Activated CD8-positive, alpha-beta memory T cell treated with anti-CD3 and anti-CD28 coated beads, Interleukin-2, amount 10 ng/mL, durations not matched to agents 7 days and 5 days (primary cell): Measurements from ENCODE around the gene CLCNKA. TPM values are rescaled to one million over a fixed set of nuclear protein-coding genes. Genes with fewer than 3 reads are reported as not detected.
"Not testable (repeated sequence)": the region's sequence is repeated elsewhere in the genome, so short reads cannot be mapped to it uniquely, and the experiment has no call there.

ENCODE experiments used
- ATAC-seq: fragments of 150-1000 bp; cut with Tn5 transposase; one replicate; pipeline ENCODE4 v1.10.0; 2021; ENCODE audit warnings: moderate library complexity
- CTCF ChIA-PET: fragments of 350-600 bp; sonication (Branson Sonifier 250); formaldehyde crosslinking; loops from one replicate; lab custom pipeline; 2021; ENCODE audit warnings: antibody characterized with exemption; lab: Charles Lee
- DNase-seq: peaks from one replicate; pipeline ENCODE4 v3.0.0-alpha.2; 2020
- H3K27ac Mint-ChIP-seq: one replicate; pipeline ENCODE4 v1.8.0; 2021; ENCODE audit warnings: mild to moderate bottlenecking, mixed read lengths
- H3K27me3 Mint-ChIP-seq: one replicate; pipeline ENCODE4 v1.8.0; 2021; ENCODE audit warnings: mixed read lengths
- H3K36me3 Mint-ChIP-seq: one replicate; pipeline ENCODE4 v1.8.0; 2021; ENCODE audit warnings: mild to moderate bottlenecking, mixed read lengths
- H3K4me1 Mint-ChIP-seq: one replicate; pipeline ENCODE4 v1.8.0; 2021; ENCODE audit warnings: mixed read lengths
- H3K4me3 Mint-ChIP-seq: one replicate; pipeline ENCODE4 v1.8.0; 2021; ENCODE audit warnings: mild to moderate bottlenecking, moderate library complexity, mixed read lengths
- H3K9me3 Mint-ChIP-seq: one replicate; pipeline ENCODE4 v1.8.0; 2022; ENCODE audit warnings: low read depth, mixed read lengths
- total RNA-seq, 2 experiments: library from RNA; stranded (reverse); gene quantifications; one replicate each; pipeline ENCODE4 v1.2.3, GENCODE V29; 2021

CLCNKA gene
- total RNA-seq, 2 experiments from 2014 or later = not detected

DNA sequence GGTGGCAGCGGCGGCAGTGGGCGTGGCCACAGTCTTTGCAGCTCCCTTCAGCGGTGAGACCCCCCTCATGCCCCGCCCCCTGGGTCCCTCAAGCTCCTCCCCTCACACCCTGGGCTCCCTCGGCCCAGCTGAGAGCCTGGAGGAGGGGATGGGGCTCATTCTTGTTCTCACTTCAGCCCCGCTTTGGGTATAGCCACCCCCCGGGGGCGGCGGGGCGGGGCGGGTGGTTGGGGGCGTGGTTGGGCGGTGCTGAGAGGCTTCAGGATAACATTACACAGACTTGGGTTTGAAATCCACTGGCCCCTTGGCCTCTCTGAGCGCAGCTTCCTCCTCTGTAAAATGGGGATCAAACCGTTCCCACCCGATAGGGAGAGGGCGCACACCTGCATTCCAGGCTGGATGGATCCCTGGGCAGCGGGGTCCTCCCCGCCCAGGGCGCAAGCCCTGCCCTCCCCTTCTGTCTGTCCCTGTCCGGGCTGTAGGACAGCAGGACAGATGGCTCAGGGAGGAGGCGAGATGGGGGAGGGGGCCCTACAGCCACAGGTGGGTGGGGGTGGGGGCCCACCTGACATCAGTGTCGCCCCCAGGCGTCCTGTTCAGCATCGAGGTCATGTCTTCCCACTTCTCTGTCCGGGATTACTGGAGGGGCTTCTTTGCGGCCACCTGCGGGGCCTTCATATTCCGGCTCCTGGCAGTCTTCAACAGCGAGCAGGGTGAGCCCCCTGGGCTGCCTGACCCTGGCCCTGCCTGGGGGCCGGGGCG is 5.1 kb downstream of the CLCNKA start:
- no peak overlapping the region for H3K27ac Mint-ChIP-seq
- H3K4me3 Mint-ChIP-seq = no peak overlapping the region
- no peaks in the 10 kb centered on the region for H3K36me3 Mint-ChIP-seq
- no peaks in the 10 kb centered on the region for H3K4me1 Mint-ChIP-seq
- CTCF ChIA-PET = interaction anchor here (2.3 kb wide), 1 partner anchor 235 kb away, joined by 7 read pairs; no protein-coding TSS in a partner anchor
- ATAC-seq (peak; percentile 22), DNase-seq (no peak)
- H3K27me3 Mint-ChIP-seq = peaks cover 12% of the 10 kb centered on the region
- no peaks in the 10 kb centered on the region for H3K9me3 Mint-ChIP-seq

DNA sequence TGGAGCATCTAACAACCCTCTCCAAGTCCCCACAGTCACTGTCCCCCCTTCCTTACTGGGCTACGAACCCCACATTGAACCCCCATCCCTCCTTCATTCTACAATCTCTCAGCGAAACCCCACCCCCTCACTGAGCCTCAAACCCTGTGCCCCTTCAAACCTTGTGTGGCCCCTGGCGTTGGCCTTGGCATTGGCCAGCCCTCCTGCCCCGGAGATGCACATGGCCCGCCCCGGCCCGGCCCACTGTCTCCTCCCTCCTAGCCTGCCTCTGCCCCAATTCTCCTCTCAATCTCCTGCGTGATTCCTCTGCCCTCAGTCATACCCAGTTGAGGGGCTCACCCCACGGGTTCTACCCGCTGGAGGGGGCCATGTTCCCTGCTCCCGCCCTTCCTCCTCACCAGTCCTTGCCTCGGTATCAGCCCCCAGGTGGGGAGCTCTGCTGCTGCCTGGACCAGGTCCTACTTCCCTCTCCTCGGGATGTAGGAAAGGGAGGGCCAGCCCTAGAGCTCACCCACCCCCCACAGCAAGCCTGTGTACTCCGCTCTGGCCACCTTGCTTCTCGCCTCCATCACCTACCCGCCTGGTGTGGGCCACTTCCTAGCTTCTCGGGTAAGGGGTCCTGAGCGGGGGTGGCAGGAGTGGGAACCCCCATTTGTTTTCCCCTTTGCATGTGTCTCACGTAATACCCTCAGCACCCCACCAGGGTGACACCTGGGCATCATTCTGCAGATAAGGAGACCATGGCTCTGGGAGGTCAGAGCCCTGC is 6.6 kb downstream of the CLCNKA start:
- H3K4me3 Mint-ChIP-seq = no peak overlapping the region
- CTCF ChIA-PET = interaction anchor here (0.8 kb wide), 1 partner anchor 20 kb away, joined by 3 read pairs; no protein-coding TSS in a partner anchor

DNA sequence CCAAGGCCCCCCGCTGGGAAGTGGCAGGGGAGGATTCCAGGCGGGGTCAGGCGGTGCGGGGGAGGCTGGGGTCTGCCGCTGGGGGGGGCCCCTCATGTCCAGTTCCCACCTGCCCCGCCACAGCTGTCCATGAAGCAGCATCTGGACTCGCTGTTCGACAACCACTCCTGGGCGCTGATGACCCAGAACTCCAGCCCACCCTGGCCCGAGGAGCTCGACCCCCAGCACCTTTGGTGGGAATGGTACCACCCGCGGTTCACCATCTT is 7.1 kb downstream of the CLCNKA start:
- H3K27ac Mint-ChIP-seq, ATAC-seq, H3K4me3 Mint-ChIP-seq, DNase-seq, H3K36me3 Mint-ChIP-seq, H3K9me3 Mint-ChIP-seq, H3K4me1 Mint-ChIP-seq: not testable (repeated sequence)
- CTCF ChIA-PET = interaction anchor here (0.8 kb wide), 1 partner anchor 20 kb away, joined by 3 read pairs; no protein-coding TSS in a partner anchor
- peaks cover 11% of the 10 kb centered on the region for H3K27me3 Mint-ChIP-seq

More for the DNA sequence above, 6.6 kb downstream of the CLCNKA start:
- H3K36me3 Mint-ChIP-seq = no peaks in the 10 kb centered on the region
- H3K27ac Mint-ChIP-seq = no peak overlapping the region
- H3K4me1 Mint-ChIP-seq = no peaks in the 10 kb centered on the region
- no peak for ATAC-seq
- no peak for DNase-seq
- peaks cover 11% of the 10 kb centered on the region for H3K27me3 Mint-ChIP-seq
- H3K9me3 Mint-ChIP-seq = no peaks in the 10 kb centered on the region

DNA sequence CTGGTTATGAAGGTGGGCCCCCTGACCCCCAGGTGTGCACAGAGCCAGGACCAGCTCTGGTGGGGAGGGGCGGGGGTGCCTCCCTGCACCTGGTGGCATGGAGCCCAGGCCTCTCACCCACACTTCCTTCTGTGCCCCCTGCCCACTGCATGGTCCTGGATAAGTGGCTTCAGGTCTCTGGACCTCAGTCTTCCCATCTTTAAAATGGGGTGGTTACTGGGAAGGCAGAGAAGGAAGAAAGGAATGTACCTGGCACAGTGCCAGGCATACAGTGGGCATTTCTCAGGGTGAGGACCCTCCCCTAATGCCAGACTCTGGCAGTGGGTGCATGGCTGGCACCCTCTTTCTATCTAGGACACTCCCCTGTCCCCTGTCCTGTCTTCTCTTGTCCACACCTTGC is 7.5 kb downstream of the CLCNKA start:
- no peaks in the 10 kb centered on the region for H3K4me1 Mint-ChIP-seq
- H3K36me3 Mint-ChIP-seq = no peaks in the 10 kb centered on the region
- DNase-seq (no peak), ATAC-seq (no peak)
- H3K4me3 Mint-ChIP-seq = no peak overlapping the region
- H3K27me3 Mint-ChIP-seq = peaks cover 11% of the 10 kb centered on the region
- no peaks in the 10 kb centered on the region for H3K9me3 Mint-ChIP-seq
- CTCF ChIA-PET = interaction anchor here (0.8 kb wide), 1 partner anchor 21 kb away, joined by 3 read pairs; no protein-coding TSS in a partner anchor
- H3K27ac Mint-ChIP-seq = no peak overlapping the region

DNA sequence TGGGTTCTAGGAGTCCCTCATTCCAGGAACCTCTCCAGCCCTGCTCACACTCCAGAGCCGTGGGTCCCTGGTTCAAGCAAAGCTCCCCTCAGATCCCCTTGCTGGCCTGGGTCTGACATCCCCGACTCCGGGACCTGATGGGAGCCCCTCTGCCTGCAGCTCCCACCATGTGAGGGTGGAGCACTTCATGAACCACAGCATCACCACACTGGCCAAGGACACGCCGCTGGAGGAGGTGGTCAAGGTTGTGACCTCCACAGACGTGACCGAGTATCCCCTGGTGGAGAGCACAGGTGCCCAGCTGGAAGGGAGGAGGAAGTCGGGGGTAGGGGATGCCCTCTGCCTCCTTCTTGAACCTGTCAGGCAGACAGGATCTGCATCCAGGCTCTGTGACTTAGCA is 9.7 kb downstream of the CLCNKA start:
- no peak overlapping the region for H3K4me3 Mint-ChIP-seq
- H3K27ac Mint-ChIP-seq = no peak overlapping the region
- peaks cover 11% of the 10 kb centered on the region for H3K27me3 Mint-ChIP-seq
- no peaks in the 10 kb centered on the region for H3K4me1 Mint-ChIP-seq
- DNase-seq = no peak
- ATAC-seq = no peak
- no peaks in the 10 kb centered on the region for H3K9me3 Mint-ChIP-seq
- no peaks in the 10 kb centered on the region for H3K36me3 Mint-ChIP-seq
- CTCF ChIA-PET = interaction anchor here (1.3 kb wide), 1 partner anchor 13 kb away, joined by 3 read pairs; the partner anchor contains the start of gene HSPB7

DNA sequence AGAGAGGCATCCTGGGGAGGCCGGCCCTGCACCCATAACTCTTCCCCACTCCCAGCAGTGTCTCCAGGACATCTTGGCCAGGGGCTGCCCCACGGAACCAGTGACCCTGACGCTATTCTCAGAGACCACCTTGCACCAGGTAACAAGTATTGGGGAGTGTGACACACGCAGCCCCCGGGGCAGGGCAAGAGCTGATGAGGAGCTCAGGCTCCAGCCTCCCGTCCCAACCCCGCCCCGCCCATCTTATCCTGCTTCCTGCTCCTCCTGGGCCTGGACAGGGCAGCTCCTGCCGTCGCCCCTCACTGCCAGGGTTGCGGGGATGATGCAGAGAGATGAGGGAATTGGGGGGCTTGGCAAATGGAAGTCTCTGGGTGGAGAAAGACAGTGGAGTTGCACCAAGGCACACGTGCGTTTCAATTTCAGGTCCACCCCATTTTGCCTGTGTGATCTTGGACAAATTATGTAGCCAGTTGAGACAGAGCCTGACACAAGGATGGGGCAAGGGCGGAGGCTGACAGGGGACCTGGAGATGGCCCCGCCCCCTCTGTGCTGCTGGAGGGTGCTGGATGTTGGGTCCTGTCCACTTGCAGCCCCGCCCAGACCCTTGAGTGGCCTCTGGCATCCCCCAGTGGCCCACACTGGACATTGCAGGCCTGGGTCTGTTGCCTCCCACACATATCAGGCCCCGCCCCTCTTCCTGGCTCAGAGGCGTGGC is 10.7 kb downstream of the CLCNKA start:
- H3K9me3 Mint-ChIP-seq = no peaks in the 10 kb centered on the region
- DNase-seq = peak; percentile 76
- H3K36me3 Mint-ChIP-seq = no peaks in the 10 kb centered on the region
- peaks cover 16% of the 10 kb centered on the region for H3K27me3 Mint-ChIP-seq
- CTCF ChIA-PET = interaction anchor here (0.7 to 1.5 kb wide), 3 partner anchors 24 to 241 kb away, joined by 3 to 4 read pairs (median 4); no protein-coding TSS in a partner anchor
- no peak overlapping the region for H3K4me3 Mint-ChIP-seq
- no peaks in the 10 kb centered on the region for H3K4me1 Mint-ChIP-seq
- H3K27ac Mint-ChIP-seq = no peak overlapping the region
- peak; percentile 83 for ATAC-seq

DNA sequence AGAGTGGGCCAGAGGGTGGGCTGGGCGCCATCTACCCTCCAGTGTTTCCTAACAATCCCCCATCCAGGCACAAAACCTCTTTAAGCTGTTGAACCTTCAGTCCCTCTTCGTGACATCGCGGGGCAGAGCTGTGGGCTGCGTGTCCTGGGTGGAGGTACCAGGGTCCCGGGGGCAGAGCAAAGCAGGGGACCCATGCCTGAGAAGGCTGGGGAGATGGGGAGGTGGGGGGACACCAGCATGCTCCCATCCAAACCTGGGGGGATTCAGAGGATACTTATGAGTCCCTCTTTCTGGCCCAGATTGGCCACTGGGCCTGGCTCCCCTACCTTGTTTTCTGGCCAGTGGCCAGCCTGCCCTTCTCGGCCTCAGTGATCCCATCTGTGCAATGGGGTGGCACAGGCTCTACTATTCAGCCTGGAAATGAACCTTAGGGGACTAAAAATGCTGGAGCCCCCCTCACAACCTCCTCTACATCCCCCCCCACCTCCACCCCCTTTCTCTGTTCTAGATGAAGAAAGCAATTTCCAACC is 11.3 kb downstream of the CLCNKA start:
- ATAC-seq, H3K9me3 Mint-ChIP-seq, H3K36me3 Mint-ChIP-seq, DNase-seq, H3K27ac Mint-ChIP-seq, H3K4me1 Mint-ChIP-seq, H3K4me3 Mint-ChIP-seq: not testable (repeated sequence)
- H3K27me3 Mint-ChIP-seq = peaks cover 15% of the 10 kb centered on the region
- CTCF ChIA-PET = interaction anchor here (0.7 to 1.5 kb wide), 3 partner anchors 25 to 241 kb away, joined by 3 to 4 read pairs (median 4); no protein-coding TSS in a partner anchor

DNA sequence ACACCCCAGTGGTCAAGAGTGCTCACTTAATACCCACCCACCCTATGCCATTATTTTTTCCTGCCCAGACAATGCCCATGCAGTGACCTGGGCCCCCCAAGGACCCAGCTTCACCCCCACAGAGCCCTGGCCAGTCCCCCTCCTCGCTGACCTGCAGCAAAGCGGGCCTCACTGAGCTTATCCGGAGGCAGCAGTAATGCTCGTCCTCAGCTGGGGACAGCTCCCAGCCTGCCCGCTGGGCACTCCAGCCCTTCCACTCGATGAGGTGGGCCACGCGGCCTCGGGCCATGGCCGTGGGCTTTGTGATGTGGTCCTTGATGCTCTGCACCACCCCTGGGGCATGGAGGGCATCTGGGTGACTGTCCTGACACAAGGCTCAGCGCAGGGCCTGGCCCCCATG is 14.6 kb downstream of the CLCNKA start:
- H3K27ac Mint-ChIP-seq, ATAC-seq, H3K4me3 Mint-ChIP-seq, CTCF ChIA-PET, H3K27me3 Mint-ChIP-seq, H3K4me1 Mint-ChIP-seq, DNase-seq, H3K36me3 Mint-ChIP-seq, H3K9me3 Mint-ChIP-seq: not testable (repeated sequence)

DNA sequence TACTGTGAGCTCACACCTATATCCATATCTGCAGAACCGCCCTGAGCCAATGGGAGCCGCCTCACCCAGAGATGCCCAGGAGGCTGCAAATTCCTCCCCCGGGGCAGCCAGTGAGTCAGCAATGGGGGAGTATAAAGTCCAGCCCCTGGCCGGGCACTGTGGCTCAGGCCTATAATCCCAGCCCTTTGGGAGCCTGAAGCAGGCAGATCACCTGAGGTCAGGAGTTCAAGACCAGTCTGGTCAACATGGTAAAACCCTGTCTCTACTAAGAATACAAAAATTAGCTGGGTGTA is 16.7 kb downstream of the CLCNKA start:
- no peaks in the 10 kb centered on the region for H3K4me1 Mint-ChIP-seq
- ATAC-seq (no peak), DNase-seq (no peak)
- no peaks in the 10 kb centered on the region for H3K9me3 Mint-ChIP-seq
- H3K27me3 Mint-ChIP-seq = peaks cover 9% of the 10 kb centered on the region
- no peak overlapping the region for H3K4me3 Mint-ChIP-seq
- CTCF ChIA-PET = interaction anchor here (0.7 to 1.8 kb wide), 2 partner anchors 18 to 29 kb away, joined by 3 to 4 read pairs; no protein-coding TSS in a partner anchor
- no peak overlapping the region for H3K27ac Mint-ChIP-seq
- no peaks in the 10 kb centered on the region for H3K36me3 Mint-ChIP-seq

DNA sequence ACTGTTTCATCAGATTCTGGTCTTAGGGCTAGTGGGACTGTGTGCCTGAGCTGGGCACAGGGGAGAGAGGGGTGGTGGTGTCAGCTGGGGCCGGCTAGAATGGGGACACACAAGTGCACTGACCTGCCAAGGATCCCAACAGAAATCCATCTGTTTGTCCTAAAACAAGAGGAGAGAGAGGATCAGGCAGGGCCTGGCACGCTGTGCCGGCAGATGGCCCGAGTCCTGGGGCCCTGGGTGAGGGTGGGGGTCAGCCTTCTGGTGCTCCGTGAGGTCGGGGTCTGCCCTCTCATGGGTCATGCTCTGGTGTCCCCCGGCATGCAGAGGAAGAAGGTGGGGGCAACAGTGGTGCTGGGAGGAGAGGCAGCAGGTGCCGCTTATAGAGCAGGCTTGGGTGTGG is 18.0 kb downstream of the CLCNKA start:
- H3K9me3 Mint-ChIP-seq, H3K27ac Mint-ChIP-seq, H3K36me3 Mint-ChIP-seq, DNase-seq, H3K4me3 Mint-ChIP-seq, ATAC-seq, H3K27me3 Mint-ChIP-seq, H3K4me1 Mint-ChIP-seq: not testable (repeated sequence)
- CTCF ChIA-PET = interaction anchor here (0.9 to 1.1 kb wide), 2 partner anchors 13 to 16 kb away, joined by 3 to 4 read pairs; no protein-coding TSS in a partner anchor

DNA sequence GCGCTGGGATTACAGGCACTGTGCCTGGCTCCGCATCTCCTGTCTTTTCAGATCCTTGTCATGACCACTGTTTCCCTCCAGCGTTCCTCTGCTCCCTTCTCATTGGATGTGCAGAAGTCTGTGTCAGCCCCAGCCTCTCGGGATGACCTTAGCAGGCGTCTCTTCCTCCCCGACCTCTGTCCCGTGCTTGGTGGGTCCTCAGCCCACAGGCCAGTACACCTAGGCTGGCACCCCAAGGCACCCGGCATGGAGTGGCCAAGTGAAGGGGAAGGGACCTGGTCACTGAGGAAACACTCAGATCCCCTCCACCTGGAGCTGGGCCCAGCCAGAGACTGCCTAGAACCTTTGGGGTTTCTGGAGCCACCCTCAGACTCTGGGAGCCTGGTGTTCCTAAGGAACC is 19.4 kb downstream of the CLCNKA start:
- DNase-seq = no peak
- Mint-ChIP-seq H3K36me3 (no peaks in the 10 kb centered on the region), H3K4me3 (no peak overlapping the region), H3K27ac (no peak overlapping the region), H3K27me3 (peaks cover 9% of the 10 kb centered on the region), H3K4me1 (no peaks in the 10 kb centered on the region), H3K9me3 (no peaks in the 10 kb centered on the region)
- CTCF ChIA-PET = no interaction called here
- ATAC-seq = no peak

DNA sequence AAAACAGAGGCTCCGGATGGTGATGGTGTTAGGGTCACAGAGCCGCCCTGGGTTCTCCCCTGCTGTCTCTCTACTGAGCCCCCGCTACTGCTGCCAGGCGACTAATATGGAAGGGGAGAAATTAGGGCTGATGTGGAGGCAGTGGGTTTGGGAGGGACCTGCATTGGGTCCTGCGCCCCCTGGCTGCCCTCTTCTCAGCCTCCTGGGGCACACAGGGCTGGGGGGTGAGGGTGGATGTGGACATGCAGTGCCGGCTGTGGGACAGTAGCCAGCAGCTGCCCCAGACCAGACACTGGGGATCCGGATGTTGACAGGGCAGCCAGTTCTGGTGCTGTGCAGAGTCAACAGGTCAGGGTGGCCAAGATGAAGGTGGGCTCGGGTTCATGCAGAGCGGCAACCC is 20.3 kb downstream of the CLCNKA start:
- no peaks in the 10 kb centered on the region for H3K9me3 Mint-ChIP-seq
- ATAC-seq = no peak

DNA sequence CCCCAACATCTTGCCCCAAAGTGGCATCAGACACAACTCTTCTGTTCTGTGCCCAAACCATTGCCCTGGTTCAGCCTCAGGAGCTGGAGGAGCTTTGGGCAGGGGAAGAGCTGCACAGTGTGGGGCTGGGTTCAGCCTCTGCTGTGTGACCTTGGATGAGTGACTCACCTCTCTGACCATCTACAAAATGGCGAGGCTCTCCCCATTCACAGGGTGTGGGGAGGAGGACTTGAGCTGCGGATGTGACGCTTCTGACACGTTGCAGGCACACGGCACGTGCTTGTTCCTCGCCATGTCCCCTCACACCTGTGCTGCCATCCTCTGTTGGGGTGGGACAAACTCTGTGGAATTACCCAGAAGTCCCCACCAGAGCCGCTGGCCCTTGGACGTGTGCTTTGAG is 20.8 kb downstream of the CLCNKA start:
- DNase-seq, H3K27ac Mint-ChIP-seq, H3K4me1 Mint-ChIP-seq, ATAC-seq, H3K9me3 Mint-ChIP-seq, H3K4me3 Mint-ChIP-seq, H3K36me3 Mint-ChIP-seq, CTCF ChIA-PET, H3K27me3 Mint-ChIP-seq: not testable (repeated sequence)

More for the DNA sequence above, 20.3 kb downstream of the CLCNKA start:
- H3K27ac Mint-ChIP-seq = no peak overlapping the region
- CTCF ChIA-PET = no interaction called here
- H3K36me3 Mint-ChIP-seq = no peaks in the 10 kb centered on the region
- H3K4me1 Mint-ChIP-seq = no peaks in the 10 kb centered on the region
- DNase-seq = no peak
- H3K4me3 Mint-ChIP-seq = no peak overlapping the region
- peaks cover 10% of the 10 kb centered on the region for H3K27me3 Mint-ChIP-seq
